ENCODE measurements around the gene SUGP2. TPM values are rescaled to one million over a fixed set of nuclear protein-coding genes. Genes with fewer than 3 reads are reported as not detected.

SUGP2 gene
- total RNA-seq, 6 experiments from 2014 or later = 17.4 to 36.4 (median 30.0) TPM

DNA sequence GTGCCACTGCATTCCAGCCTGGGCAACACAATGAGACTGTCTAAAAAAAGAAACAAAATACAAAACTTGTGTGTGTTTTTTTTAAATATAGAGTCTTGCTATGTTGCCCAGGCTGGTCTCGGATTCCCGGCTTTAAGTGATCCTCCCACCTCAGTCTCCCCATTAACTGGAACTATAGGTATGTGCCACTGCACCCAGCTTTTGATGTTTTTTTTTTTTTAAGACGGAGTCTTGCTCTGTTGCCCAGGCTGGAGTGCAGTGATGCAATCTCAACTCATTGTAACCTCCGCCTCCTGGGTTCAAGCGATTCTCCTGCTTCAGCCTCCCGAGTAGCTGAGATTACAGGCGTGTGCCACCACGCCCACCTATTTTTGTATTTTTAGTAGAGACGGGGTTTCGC, 37.0 kb downstream of the SUGP2 start:
- WGBS (ENCODE audit: insufficient coverage, low coverage, low lambda C conversion rate, missing lambda C conversion rate) = 96% methylated on average over 8 of the region's 10 CpGs

DNA sequence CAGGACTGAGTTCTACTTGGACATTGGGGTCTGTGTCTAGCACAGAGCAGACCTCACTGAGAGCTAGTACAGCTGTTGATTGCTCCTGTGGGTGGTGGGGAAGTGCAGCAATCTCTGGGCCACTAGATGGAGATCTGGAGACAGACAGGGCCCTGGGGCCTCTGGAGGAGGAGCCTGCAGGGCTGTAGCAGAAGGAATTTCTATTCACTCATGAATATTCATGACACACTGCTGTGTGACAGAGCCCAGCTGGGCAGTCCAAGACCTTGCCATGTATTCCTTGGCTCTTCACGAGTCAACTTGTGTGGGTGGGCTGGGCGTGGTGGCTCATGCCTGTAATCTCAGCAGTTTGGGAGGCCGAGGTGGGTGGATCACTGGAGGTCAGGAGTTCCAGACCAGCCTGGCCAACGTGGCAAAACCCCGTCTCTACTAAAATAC, 37.5 kb downstream of the SUGP2 start:
- H3K36me3 ChIP-seq = peaks cover 0 to 26% (median 6%) of the 10 kb centered on the region in 4 donors
- 54% methylated on average over 2 of the region's 5 CpGs for WGBS (ENCODE audit: insufficient coverage, low coverage, low lambda C conversion rate, missing lambda C conversion rate)
- ATAC-seq = peak; percentile 57 to 71 (median 62)

More for the DNA sequence above, 37.0 kb downstream of the SUGP2 start:
- no peak overlapping the region for H3K27ac ChIP-seq
- peaks cover 0 to 28% (median 6%) of the 10 kb centered on the region in 4 donors for H3K36me3 ChIP-seq
- intact Hi-C loops (cut with DNase I) = no loop called here
- no peaks in the 10 kb centered on the region for H3K9me3 ChIP-seq
- no peaks in the 10 kb centered on the region for H3K27me3 ChIP-seq
- TF ChIP-seq CTCF (IDR thresholded peaks at IDR 0.05) (no peak), POLR2A (IDR thresholded peaks at IDR 0.05) (no peak)
- no peak overlapping the region for H3K4me3 ChIP-seq
- ATAC-seq (no peak), DNase-seq (no peak)
- no peaks in the 10 kb centered on the region for H3K4me1 ChIP-seq

GRCh38 chr19:18993115-18993514, 40.2 kb downstream of the SUGP2 start:
- no peaks in the 10 kb centered on the region for H3K9me3 ChIP-seq
- WGBS (ENCODE audit: insufficient coverage, low coverage, low lambda C conversion rate, missing lambda C conversion rate) = 92% methylated on average over 10 of the region's 10 CpGs
- no peak for DNase-seq
- intact Hi-C loops (cut with DNase I) = no loop called here
- H3K4me3 ChIP-seq = no peak overlapping the region
- H3K4me1 ChIP-seq = no peaks in the 10 kb centered on the region
- H3K27ac ChIP-seq = no peak overlapping the region
- ATAC-seq = no peak
- TF ChIP-seq CTCF (IDR thresholded peaks at IDR 0.05) (no peak), POLR2A (IDR thresholded peaks at IDR 0.05) (no peak)
- H3K36me3 ChIP-seq = peaks cover 0 to 26% (median 6%) of the 10 kb centered on the region in 4 donors
- H3K27me3 ChIP-seq = no peaks in the 10 kb centered on the region

More for the DNA sequence above, 37.5 kb downstream of the SUGP2 start:
- DNase-seq = no peak
- H3K27ac ChIP-seq = no peak overlapping the region
- H3K9me3 ChIP-seq = no peaks in the 10 kb centered on the region
- intact Hi-C loops (cut with DNase I) = no loop called here
- no peaks in the 10 kb centered on the region for H3K27me3 ChIP-seq
- H3K4me3 ChIP-seq = no peak overlapping the region
- peak; percentile 21 to 41 (median 36) for TF ChIP-seq CTCF (IDR thresholded peaks at IDR 0.05)
- no peak for TF ChIP-seq POLR2A (IDR thresholded peaks at IDR 0.05)
- no peaks in the 10 kb centered on the region for H3K4me1 ChIP-seq

- Histone ChIP-seq H3K4me1 (no peaks in the 10 kb centered on the region), H3K9me3 (no peaks in the 10 kb centered on the region), H3K27me3 (no peaks in the 10 kb centered on the region), H3K27ac (no peak overlapping the region), H3K36me3 (peaks cover 0 to 26% (median 6%) of the 10 kb centered on the region in 4 donors), H3K4me3 (no peak overlapping the region)
- no peak for DNase-seq
- intact Hi-C loops (cut with DNase I) = no loop called here
- 77% methylated on average over 5 of the region's 8 CpGs for WGBS (ENCODE audit: insufficient coverage, low coverage, low lambda C conversion rate, missing lambda C conversion rate)
- TF ChIP-seq CTCF (IDR thresholded peaks at IDR 0.05) (no peak), POLR2A (IDR thresholded peaks at IDR 0.05) (no peak)
- no peak for ATAC-seq
Observed at GRCh38 chr19:18992696-18993095, 40.6 kb downstream of the SUGP2 start.

GRCh38 chr19:18991468-18991867, 41.8 kb downstream of the SUGP2 start:
- no peak for ATAC-seq
- intact Hi-C loops (cut with DNase I) = no loop called here
- Histone ChIP-seq H3K36me3 (peaks cover 0 to 26% (median 6%) of the 10 kb centered on the region in 4 donors), H3K9me3 (no peaks in the 10 kb centered on the region), H3K4me1 (no peaks in the 10 kb centered on the region), H3K27me3 (no peaks in the 10 kb centered on the region), H3K27ac (no peak overlapping the region), H3K4me3 (no peak overlapping the region)
- 94% methylated on average over 3 of the region's 14 CpGs for WGBS (ENCODE audit: insufficient coverage, low coverage, low lambda C conversion rate, missing lambda C conversion rate)
- TF ChIP-seq CTCF (IDR thresholded peaks at IDR 0.05) (no peak), POLR2A (IDR thresholded peaks at IDR 0.05) (no peak)
- no peak for DNase-seq

Measured in right lobe of liver (tissue), 6 donors.